Astrocyte (in vitro differentiated cells and primary cell): ENCODE data around the gene TRIO. TPM values are rescaled to one million over a fixed set of nuclear protein-coding genes. Genes with fewer than 3 reads are reported as not detected.

Experiments used
- DNase-seq: peaks from one replicate; pipeline ENCODE4 v3.0.0-alpha.2; 2010; ENCODE audit warnings: low read depth
- FAIRE-seq: peaks from 2 replicates; lab custom pipeline; 2011; peaks lifted over from hg19 to GRCh38; lab: Jason Lieb, UNC
- H2AFZ ChIP-seq: 2 replicates; pipeline ENCODE4 v1.6.0; 2012; ENCODE audit warnings: low read depth, low read length, inconsistent platforms
- H3K27ac ChIP-seq: 2 replicates; pipeline ENCODE4 v1.5.1; 2011; ENCODE audit warnings: low read depth, low read length, inconsistent platforms
- H3K27me3 ChIP-seq: 2 replicates; pipeline ENCODE4 v1.6.0; 2011; ENCODE audit warnings: low read length, inconsistent platforms; ENCODE audit not compliant: insufficient read depth
- H3K36me3 ChIP-seq: 2 replicates; pipeline ENCODE4 v1.5.1; 2011; ENCODE audit warnings: low read length, inconsistent platforms; ENCODE audit not compliant: insufficient read depth
- H3K4me1 ChIP-seq: 2 replicates; pipeline ENCODE4 v1.5.1; 2011; ENCODE audit warnings: low read length, inconsistent platforms; ENCODE audit not compliant: insufficient read depth
- H3K4me2 ChIP-seq: 2 replicates; pipeline ENCODE4 v1.6.0; 2012; ENCODE audit warnings: low read length, inconsistent platforms
- H3K4me3 ChIP-seq: 2 replicates; pipeline ENCODE4 v1.5.1; 2011; ENCODE audit warnings: low read depth, mild to moderate bottlenecking, low read length, inconsistent platforms; ENCODE audit not compliant: insufficient read depth
- H3K79me2 ChIP-seq: 2 replicates; pipeline ENCODE4 v1.6.0; 2012; ENCODE audit warnings: mild to moderate bottlenecking, low read length, inconsistent platforms; ENCODE audit not compliant: insufficient read depth
- H3K9ac ChIP-seq: 2 replicates; pipeline ENCODE4 v1.6.0; 2012; ENCODE audit warnings: mild to moderate bottlenecking, low read length, inconsistent platforms
- H3K9me3 ChIP-seq: 2 replicates; pipeline ENCODE4 v1.5.1; 2012; ENCODE audit warnings: low read depth, mild to moderate bottlenecking, low read length, inconsistent platforms; ENCODE audit not compliant: insufficient read depth
- H4K20me1 ChIP-seq: 2 replicates; pipeline ENCODE4 v1.6.0; 2012; ENCODE audit warnings: low read length, inconsistent platforms; ENCODE audit not compliant: insufficient read depth
- H3K27ac Mint-ChIP-seq: one replicate; pipeline ENCODE4 v1.8.0; 2021; ENCODE audit warnings: mild to moderate bottlenecking, mixed read lengths; ENCODE audit not compliant: unreplicated experiment
- H3K27me3 Mint-ChIP-seq: one replicate; pipeline ENCODE4 v1.8.0; 2021; ENCODE audit warnings: low read depth, mixed read lengths; ENCODE audit not compliant: unreplicated experiment
- H3K36me3 Mint-ChIP-seq: one replicate; pipeline ENCODE4 v1.8.0; 2021; ENCODE audit warnings: low read depth, mixed read lengths; ENCODE audit not compliant: unreplicated experiment
- H3K4me1 Mint-ChIP-seq: one replicate; pipeline ENCODE4 v1.8.0; 2021; ENCODE audit warnings: low read depth, mixed read lengths; ENCODE audit not compliant: unreplicated experiment
- H3K4me3 Mint-ChIP-seq: one replicate; pipeline ENCODE4 v1.8.0; 2021; ENCODE audit warnings: mild to moderate bottlenecking, moderate library complexity, mixed read lengths; ENCODE audit not compliant: unreplicated experiment
- H3K9me3 Mint-ChIP-seq: one replicate; pipeline ENCODE4 v1.8.0; 2021; ENCODE audit warnings: mild to moderate bottlenecking, mixed read lengths; ENCODE audit not compliant: unreplicated experiment
- CTCF ChIP-seq: IDR thresholded peaks from 2 replicates; pipeline ENCODE4 v1.5.1; 2011; ENCODE audit warnings: low read depth, mild to moderate bottlenecking, inconsistent platforms, low read length, moderate library complexity; ENCODE audit not compliant: insufficient read depth
- EZH2 ChIP-seq: IDR thresholded peaks from 2 replicates; pipeline ENCODE4 v1.6.1; 2012; ENCODE audit warnings: mild to moderate bottlenecking, low read length, inconsistent platforms; ENCODE audit not compliant: insufficient read depth
- total RNA-seq: library from RNA; stranded (reverse); gene quantifications from 2 replicates; pipeline ENCODE4 v1.2.1, GENCODE V29; 2021

TRIO gene
- total RNA-seq, 1 donor from 2014 or later = 347 TPM

- H3K27me3 Mint-ChIP-seq = no peaks in the 10 kb centered on the region
- no peak overlapping the region for H3K4me3 Mint-ChIP-seq
- H3K4me1 ChIP-seq = no peaks in the 10 kb centered on the region
- DNase-seq (no peak), FAIRE-seq (no peak)
- peaks cover 85% of the 10 kb centered on the region for H3K79me2 ChIP-seq
- no peaks in the 10 kb centered on the region for H3K9me3 Mint-ChIP-seq
- no peak for TF ChIP-seq EZH2
- H3K4me3 ChIP-seq = no peak overlapping the region
- H3K27ac ChIP-seq = no peak overlapping the region
- peaks cover 46% of the 10 kb centered on the region for H3K36me3 Mint-ChIP-seq
- no peak overlapping the region for H3K9ac ChIP-seq
- H3K36me3 ChIP-seq = peaks cover 74% of the 10 kb centered on the region
- peaks cover 75% of the 10 kb centered on the region for H4K20me1 ChIP-seq
- H3K4me2 ChIP-seq = no peak overlapping the region
- no peaks in the 10 kb centered on the region for H3K27me3 ChIP-seq
- peaks cover 7% of the 10 kb centered on the region for H3K4me1 Mint-ChIP-seq
- H2AFZ ChIP-seq = no peak overlapping the region
- no peak overlapping the region for H3K27ac Mint-ChIP-seq
- no peaks in the 10 kb centered on the region for H3K9me3 ChIP-seq
These were observed 237.6 kb downstream of the TRIO start for GRCh38 chr5:14380712-14381111.

- Histone ChIP-seq H2AFZ (no peak overlapping the region), H3K27me3 (no peaks in the 10 kb centered on the region), H3K36me3 (peaks cover 69% of the 10 kb centered on the region), H3K4me1 (no peaks in the 10 kb centered on the region), H4K20me1 (peaks cover 74% of the 10 kb centered on the region), H3K9ac (no peak overlapping the region), H3K79me2 (peaks cover 83% of the 10 kb centered on the region), H3K9me3 (no peaks in the 10 kb centered on the region), H3K27ac (no peak overlapping the region), H3K4me3 (no peak overlapping the region), H3K4me2 (no peak overlapping the region)
- DNase-seq (no peak), FAIRE-seq (no peak)
- peaks cover 51% of the 10 kb centered on the region for H3K36me3 Mint-ChIP-seq
- TF ChIP-seq EZH2 (no peak), CTCF (no peak)
- no peak overlapping the region for H3K27ac Mint-ChIP-seq
- no peaks in the 10 kb centered on the region for H3K27me3 Mint-ChIP-seq
- H3K4me1 Mint-ChIP-seq = peaks cover 23% of the 10 kb centered on the region
- H3K4me3 Mint-ChIP-seq = no peak overlapping the region
- H3K9me3 Mint-ChIP-seq = no peaks in the 10 kb centered on the region
These were observed 239.5 kb downstream of the TRIO start for GRCh38 chr5:14382640-14383039.

GRCh38 chr5:14383923-14384322, 240.8 kb downstream of the TRIO start:
- Histone ChIP-seq H3K9me3 (no peaks in the 10 kb centered on the region), H3K79me2 (peaks cover 72% of the 10 kb centered on the region), H3K36me3 (peaks cover 72% of the 10 kb centered on the region), H3K27ac (no peak overlapping the region), H3K27me3 (no peaks in the 10 kb centered on the region), H4K20me1 (peaks cover 68% of the 10 kb centered on the region), H2AFZ (no peak overlapping the region), H3K4me2 (no peak overlapping the region), H3K9ac (no peak overlapping the region), H3K4me1 (no peaks in the 10 kb centered on the region), H3K4me3 (no peak overlapping the region)
- no peak for DNase-seq
- FAIRE-seq = no peak
- no peak overlapping the region for H3K4me3 Mint-ChIP-seq
- TF ChIP-seq CTCF = no peak
- no peak for TF ChIP-seq EZH2
- H3K9me3 Mint-ChIP-seq = no peaks in the 10 kb centered on the region
- no peaks in the 10 kb centered on the region for H3K27me3 Mint-ChIP-seq
- H3K4me1 Mint-ChIP-seq = peaks cover 36% of the 10 kb centered on the region
- H3K27ac Mint-ChIP-seq = no peak overlapping the region
- peaks cover 50% of the 10 kb centered on the region for H3K36me3 Mint-ChIP-seq
